Gastroesophageal sphincter (tissue), 4 donors: ENCODE data around the gene KCNE2. TPM values are rescaled to one million over a fixed set of nuclear protein-coding genes. Genes with fewer than 3 reads are reported as not detected.

Source experiments
- ATAC-seq: fragments of 150-250 bp; one replicate; pipeline ENCODE4 v1.9.1; 2016; ENCODE audit warnings: mild to moderate bottlenecking, moderate library complexity
- H3K27ac ChIP-seq, 4 donors: fragments of 200-600 bp; sonication (generic) in 3 of 4; 1 replicate in 3 of 4; 2 replicates in 1 of 4; pipeline ENCODE4 v1.5.1; 2016 to 2019
- H3K27me3 ChIP-seq: fragments of 200-600 bp; sonication (generic); one replicate; pipeline ENCODE4 v1.5.1; 2019
- H3K36me3 ChIP-seq, 2 donors: fragments of 200-600 bp; sonication (generic); one replicate each; pipeline ENCODE4 v1.5.1; 2019; ENCODE audit warnings: control low read depth in 1 of 2
- H3K4me1 ChIP-seq, 3 donors: fragments of 200-600 bp; sonication (generic); 1 replicate in 2 of 3; 2 replicates in 1 of 3; pipeline ENCODE4 v1.5.1; 2016 to 2019; ENCODE audit warnings: control low read depth in 2 of 3
- H3K4me3 ChIP-seq, 2 donors: fragments of 200-600 bp; sonication (generic); one replicate each; pipeline ENCODE4 v1.5.1; 2019; ENCODE audit warnings: mild to moderate bottlenecking in 1 of 2, moderate library complexity in 1 of 2
- H3K9me3 ChIP-seq, 3 donors: fragments of 200-600 bp; sonication (generic); one replicate each; pipeline ENCODE4 v1.5.1; 2017 to 2019; ENCODE audit warnings: control low read depth in 2 of 3
- CTCF ChIP-seq, 4 experiments: fragments of 200-600 bp in 2 of 4; fragments of 450-650 bp in 2 of 4; sonication (generic) in 1 of 4; IDR thresholded peaks; one replicate each; pipeline ENCODE4 v1.5.1; 2017 to 2019; ENCODE audit warnings: antibody characterized with exemption in 4 of 4, mild to moderate bottlenecking in 2 of 4, moderate library complexity in 2 of 4
- EP300 ChIP-seq: sonication (generic); formaldehyde crosslinking; IDR thresholded peaks from one replicate; pipeline ENCODE4 v1.6.1; 2017; ENCODE audit warnings: antibody characterized with exemption, mild to moderate bottlenecking
- POLR2A ChIP-seq, 2 donors: fragments of 450-650 bp; IDR thresholded peaks; one replicate each; pipeline ENCODE4 v1.6.1; 2017; ENCODE audit warnings: antibody characterized with exemption in 2 of 2, mild to moderate bottlenecking in 2 of 2, moderate library complexity in 1 of 2
- POLR2AphosphoS5 ChIP-seq: sonication (generic); formaldehyde crosslinking; IDR thresholded peaks from one replicate; pipeline ENCODE4 v1.6.1; 2017; ENCODE audit warnings: antibody characterized with exemption
- WGBS, 2 donors: methylation state at CpG; one replicate each; pipeline ENCODE4 v1.1.5; 2018; ENCODE audit warnings: low coverage in 1 of 2; 5-methylcytosine and 5-hydroxymethylcytosine counted together
- total RNA-seq, 4 donors: library from RNA; depleted of rRNA; stranded (reverse); fragments of >200 nt; gene quantifications; one replicate each; pipeline ENCODE4 v1.1.0, GENCODE V29; 2016

The KCNE2 gene
- total RNA-seq, 4 donors from 2014 or later, result 1.5 TPM; not detected in 3

GRCh38 chr21:34343838-34344381, 19.9 kb upstream of the KCNE2 start:
- ATAC-seq, result no peak
- H3K36me3 ChIP-seq, result no peaks in the 10 kb centered on the region
- no peaks in the 10 kb centered on the region for H3K27me3 ChIP-seq
- peak overlapping the region in 2 of 4 donors; percentile 72 to 77 for H3K27ac ChIP-seq
- peaks cover 6 to 43% (median 7%) of the 10 kb centered on the region in 3 donors for H3K4me1 ChIP-seq
- TF ChIP-seq EP300 (no peak), CTCF (IDR thresholded peaks at IDR 0.05) (no peak), POLR2AphosphoS5 (no peak), POLR2A (IDR thresholded peaks at IDR 0.05) (no peak)
- 79 to 85% methylated on average over 2 to 4 of the region's 14 CpGs for WGBS, 2 donors
- H3K9me3 ChIP-seq, result no peaks in the 10 kb centered on the region
- H3K4me3 ChIP-seq, result no peak overlapping the region

- Histone ChIP-seq H3K27me3 (no peaks in the 10 kb centered on the region), H3K4me1 (peaks cover 6 to 43% (median 7%) of the 10 kb centered on the region in 3 donors), H3K9me3 (no peaks in the 10 kb centered on the region), H3K27ac (peak overlapping the region in 2 of 4 donors; percentile 72 to 77), H3K4me3 (no peak overlapping the region), H3K36me3 (no peaks in the 10 kb centered on the region)
- no peak for ATAC-seq
- TF ChIP-seq EP300 (no peak), POLR2A (IDR thresholded peaks at IDR 0.05) (no peak), CTCF (IDR thresholded peaks at IDR 0.05) (no peak), POLR2AphosphoS5 (no peak)
- no CpG with 5 or more reads among the region's 5 CpGs for WGBS, 2 donors
Measured at GRCh38 chr21:34344584-34344983, 19.2 kb upstream of the KCNE2 start.

GRCh38 chr21:34345091-34345871, 18.5 kb upstream of the KCNE2 start:
- H3K36me3 ChIP-seq, result no peaks in the 10 kb centered on the region
- H3K27ac ChIP-seq, result peak overlapping the region in 3 of 4 donors; percentile 63 to 77 (median 72)
- TF ChIP-seq POLR2AphosphoS5 (no peak), CTCF (IDR thresholded peaks at IDR 0.05) (no peak), EP300 (no peak), POLR2A (IDR thresholded peaks at IDR 0.05) (no peak)
- peaks cover 6 to 43% (median 7%) of the 10 kb centered on the region in 3 donors for H3K4me1 ChIP-seq
- peak; percentile 5 for ATAC-seq
- no peak overlapping the region for H3K4me3 ChIP-seq
- 55 to 73% methylated on average over 4 to 9 of the region's 15 CpGs for WGBS, 2 donors
- no peaks in the 10 kb centered on the region for H3K27me3 ChIP-seq
- H3K9me3 ChIP-seq, result no peaks in the 10 kb centered on the region

- WGBS, 2 donors, result 40 to 47% methylated on average over 1 to 6 of the region's 10 CpGs
- Histone ChIP-seq H3K36me3 (no peaks in the 10 kb centered on the region), H3K9me3 (no peaks in the 10 kb centered on the region), H3K27me3 (no peaks in the 10 kb centered on the region), H3K27ac (peak overlapping the region in 3 of 4 donors; percentile 63 to 77 (median 72)), H3K4me3 (no peak overlapping the region), H3K4me1 (peaks cover 6 to 43% (median 7%) of the 10 kb centered on the region in 3 donors)
- TF ChIP-seq POLR2AphosphoS5 (peak; percentile 80), EP300 (no peak)
- ATAC-seq, result peak; percentile 76
Measured at GRCh38 chr21:34345892-34346291, 17.9 kb upstream of the KCNE2 start.

GRCh38 chr21:34348890-34349519, 14.8 kb upstream of the KCNE2 start:
- H3K4me3 ChIP-seq, result no peak overlapping the region
- H3K27me3 ChIP-seq, result no peaks in the 10 kb centered on the region
- WGBS, 2 donors, result 78 to 81% methylated on average over 2 to 5 of the region's 5 CpGs
- H3K4me1 ChIP-seq, result peaks cover 6 to 50% (median 7%) of the 10 kb centered on the region in 3 donors
- TF ChIP-seq POLR2AphosphoS5 (no peak), EP300 (no peak), POLR2A (IDR thresholded peaks at IDR 0.05) (no peak), CTCF (IDR thresholded peaks at IDR 0.05) (no peak)
- H3K27ac ChIP-seq, result no peak overlapping the region
- no peaks in the 10 kb centered on the region for H3K36me3 ChIP-seq
- no peaks in the 10 kb centered on the region for H3K9me3 ChIP-seq
- ATAC-seq, result no peak
